ENCODE measurements around the gene KCNQ1. TPM values are rescaled to one million over a fixed set of nuclear protein-coding genes. Genes with fewer than 3 reads are reported as not detected.

KCNQ1 gene
- total and polyA plus RNA-seq, 2 experiments from 2014 or later, result not detected

DNA sequence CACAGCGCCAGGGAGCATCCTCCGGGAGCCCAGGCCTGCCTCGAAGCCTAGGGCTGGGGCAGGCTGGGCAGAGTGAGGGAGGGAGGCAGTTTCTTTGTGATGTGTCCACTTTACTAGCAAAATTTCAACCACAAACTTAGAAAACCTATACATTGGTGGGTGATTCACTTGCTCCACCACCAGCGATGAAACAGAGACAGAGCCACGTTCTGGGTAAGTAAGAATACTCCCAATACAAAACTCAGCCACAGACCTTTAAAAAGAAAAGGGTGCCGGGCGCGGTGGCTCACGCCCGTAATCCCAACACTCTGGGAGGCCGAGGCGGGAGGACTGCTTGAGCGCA, 418.4 kb downstream of the KCNQ1 start:
- Histone ChIP-seq H3K27ac (no peak overlapping the region), H4K20me1 (ENCODE audit: insufficient read depth) (no peaks in the 10 kb centered on the region), H3K9me2 (ENCODE audit: insufficient read depth) (no peaks in the 10 kb centered on the region), H3K4me2 (ENCODE audit: unreplicated experiment) (no peak overlapping the region), H2AFZ (0 out of 2 replicates have a peak overlapping the region, but pooled peaks have one; percentile 5), H3F3A (ENCODE audit: insufficient read depth) (no peaks in the 10 kb centered on the region), H3K9ac (no peak overlapping the region), H3K9me3 (ENCODE audit: low read depth) (no peaks in the 10 kb centered on the region), H3K4me3 (0 out of 2 replicates have a peak overlapping the region, but pooled peaks have one; percentile 32), H3K79me2 (ENCODE audit: insufficient read depth) (no peaks in the 10 kb centered on the region), H3K36me3 (ENCODE audit: low read depth) (no peaks in the 10 kb centered on the region), H3K27me3 (replicated peaks; ENCODE audit: insufficient read depth) (peaks cover 18% of the 10 kb centered on the region), H3K4me1 (ENCODE audit: insufficient read depth) (no peaks in the 10 kb centered on the region)
- no peak for TF ChIP-seq EZH2phosphoT487 (IDR thresholded peaks at IDR 0.05; ENCODE audit: insufficient read depth, low read depth)
- TF ChIP-seq EZH2 (IDR thresholded peaks at IDR 0.05; ENCODE audit: insufficient read depth, poor library complexity, severe bottlenecking), result no peak
- 68 to 69% methylated on average over 13 of the region's 13 CpGs for WGBS, 2 experiments (ENCODE audit: low coverage in 1 of 2, low lambda C conversion rate in 2 of 2, missing lambda C conversion rate in 2 of 2)
- in situ Hi-C loops (cut with MboI), result no loop called here
- no peak for DNase-seq

GRCh38 chr11:2864901-2865300, 420.1 kb downstream of the KCNQ1 start:
- peaks cover 34% of the 10 kb centered on the region for H3K27me3 ChIP-seq (replicated peaks; ENCODE audit: insufficient read depth)
- no peak overlapping the region for H3K4me2 ChIP-seq (ENCODE audit: unreplicated experiment)
- no peak overlapping the region for H3K27ac ChIP-seq
- no peak overlapping the region for H3K4me3 ChIP-seq
- no peaks in the 10 kb centered on the region for H3F3A ChIP-seq (ENCODE audit: insufficient read depth)
- H2AFZ ChIP-seq, result no peak overlapping the region
- no peaks in the 10 kb centered on the region for H3K4me1 ChIP-seq (ENCODE audit: insufficient read depth)
- H3K9me3 ChIP-seq (ENCODE audit: low read depth), result no peaks in the 10 kb centered on the region
- no peak for DNase-seq
- H3K9me2 ChIP-seq (ENCODE audit: insufficient read depth), result no peaks in the 10 kb centered on the region
- TF ChIP-seq EZH2phosphoT487 (IDR thresholded peaks at IDR 0.05; ENCODE audit: insufficient read depth, low read depth) (no peak), EZH2 (IDR thresholded peaks at IDR 0.05; ENCODE audit: insufficient read depth, poor library complexity, severe bottlenecking) (no peak)
- 83% methylated on average over 10 of the region's 10 CpGs for WGBS, 2 experiments (ENCODE audit: low coverage in 1 of 2, low lambda C conversion rate in 2 of 2, missing lambda C conversion rate in 2 of 2)
- H3K36me3 ChIP-seq (ENCODE audit: low read depth), result no peaks in the 10 kb centered on the region
- no peak overlapping the region for H3K9ac ChIP-seq
- no peaks in the 10 kb centered on the region for H4K20me1 ChIP-seq (ENCODE audit: insufficient read depth)
- in situ Hi-C loops (cut with MboI), result no loop called here
- H3K79me2 ChIP-seq (ENCODE audit: insufficient read depth), result no peaks in the 10 kb centered on the region

DNA sequence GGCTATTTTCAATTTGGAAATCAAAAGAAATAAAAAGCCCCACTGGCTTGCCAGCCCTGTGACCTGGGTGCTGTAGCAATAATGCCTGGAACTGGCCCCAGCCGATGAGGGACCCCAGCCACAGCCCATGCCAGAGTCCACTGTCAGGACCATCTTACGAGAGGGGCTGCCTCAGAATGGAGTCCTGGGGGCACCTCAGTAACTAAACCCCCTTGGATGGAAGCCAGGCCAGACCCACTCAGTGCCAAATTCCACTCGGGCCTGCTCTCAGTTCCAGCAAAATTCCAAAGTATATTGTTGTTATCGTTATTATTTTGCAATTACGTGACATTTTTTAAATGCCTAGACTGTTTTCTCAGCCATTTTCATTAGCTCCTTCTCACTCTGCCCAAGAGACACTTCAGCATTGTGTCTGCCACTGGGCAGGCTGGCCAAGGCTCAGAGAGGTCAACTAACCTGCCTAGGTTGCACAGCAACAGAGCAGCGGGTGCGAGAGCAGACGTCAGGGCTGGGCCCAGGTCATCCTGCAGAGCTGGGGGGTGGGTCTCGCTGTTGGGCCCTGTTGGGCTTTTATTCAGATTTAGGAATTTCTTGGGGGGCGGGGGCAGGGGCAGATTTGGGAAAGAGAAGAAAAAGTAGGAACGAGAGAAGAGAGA, 421.2 kb downstream of the KCNQ1 start:
- Histone ChIP-seq H4K20me1 (ENCODE audit: insufficient read depth) (no peaks in the 10 kb centered on the region), H2AFZ (no peak overlapping the region), H3K9ac (no peak overlapping the region), H3F3A (ENCODE audit: insufficient read depth) (no peaks in the 10 kb centered on the region), H3K9me3 (ENCODE audit: low read depth) (no peaks in the 10 kb centered on the region), H3K27me3 (replicated peaks; ENCODE audit: insufficient read depth) (peaks cover 44% of the 10 kb centered on the region), H3K4me1 (ENCODE audit: insufficient read depth) (no peaks in the 10 kb centered on the region), H3K27ac (no peak overlapping the region), H3K79me2 (ENCODE audit: insufficient read depth) (no peaks in the 10 kb centered on the region), H3K36me3 (ENCODE audit: low read depth) (no peaks in the 10 kb centered on the region), H3K4me2 (ENCODE audit: unreplicated experiment) (no peak overlapping the region), H3K4me3 (no peak overlapping the region), H3K9me2 (ENCODE audit: insufficient read depth) (no peaks in the 10 kb centered on the region)
- in situ Hi-C loops (cut with MboI), result no loop called here
- no peak for DNase-seq
- no peak for TF ChIP-seq EZH2phosphoT487 (IDR thresholded peaks at IDR 0.05; ENCODE audit: insufficient read depth, low read depth)
- TF ChIP-seq EZH2 (IDR thresholded peaks at IDR 0.05; ENCODE audit: insufficient read depth, poor library complexity, severe bottlenecking), result no peak
- 58 to 63% methylated on average over 10 to 11 of the region's 11 CpGs for WGBS, 2 experiments (ENCODE audit: low coverage in 1 of 2, low lambda C conversion rate in 2 of 2, missing lambda C conversion rate in 2 of 2)

DNA sequence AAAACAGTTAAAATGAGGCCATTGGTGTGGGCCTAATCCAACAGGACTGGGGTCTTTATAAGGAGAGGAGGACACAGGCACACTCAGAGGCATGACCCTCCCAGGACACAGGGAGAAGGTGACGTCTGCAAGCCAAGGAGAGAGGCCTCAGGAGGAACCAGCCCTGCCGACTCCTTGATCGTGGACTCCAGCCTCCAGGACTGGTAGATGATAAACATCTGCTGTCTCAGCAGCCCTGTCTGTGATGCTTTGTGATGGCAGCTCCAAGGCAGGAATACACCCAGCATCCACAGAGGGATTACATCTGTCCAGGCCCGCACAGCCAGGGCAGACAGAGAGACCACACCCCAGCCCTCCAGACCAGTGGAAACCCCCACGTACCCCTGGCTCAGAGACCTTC, 422.3 kb downstream of the KCNQ1 start:
- Histone ChIP-seq H3K9ac (no peak overlapping the region), H3K27me3 (replicated peaks; ENCODE audit: insufficient read depth) (peaks cover 44% of the 10 kb centered on the region), H3F3A (ENCODE audit: insufficient read depth) (no peaks in the 10 kb centered on the region), H3K27ac (no peak overlapping the region), H3K4me3 (no peak overlapping the region), H3K4me1 (ENCODE audit: insufficient read depth) (no peaks in the 10 kb centered on the region), H3K9me3 (ENCODE audit: low read depth) (no peaks in the 10 kb centered on the region), H3K36me3 (ENCODE audit: low read depth) (no peaks in the 10 kb centered on the region), H3K79me2 (ENCODE audit: insufficient read depth) (no peaks in the 10 kb centered on the region), H3K4me2 (ENCODE audit: unreplicated experiment) (no peak overlapping the region), H4K20me1 (ENCODE audit: insufficient read depth) (no peaks in the 10 kb centered on the region), H2AFZ (no peak overlapping the region), H3K9me2 (ENCODE audit: insufficient read depth) (no peaks in the 10 kb centered on the region)
- in situ Hi-C loops (cut with MboI), result no loop called here
- DNase-seq, result no peak
- 77 to 82% methylated on average over 5 of the region's 5 CpGs for WGBS, 2 experiments (ENCODE audit: low coverage in 1 of 2, low lambda C conversion rate in 2 of 2, missing lambda C conversion rate in 2 of 2)
- no peak for TF ChIP-seq EZH2phosphoT487 (IDR thresholded peaks at IDR 0.05; ENCODE audit: insufficient read depth, low read depth)
- TF ChIP-seq EZH2 (IDR thresholded peaks at IDR 0.05; ENCODE audit: insufficient read depth, poor library complexity, severe bottlenecking), result no peak
